ENCODE data around the gene CYP27C1.
"Not testable (repeated sequence)": the region's sequence is repeated elsewhere in the genome, so short reads cannot be mapped to it uniquely, and the experiment has no call there.

Gene CYP27C1

DNA sequence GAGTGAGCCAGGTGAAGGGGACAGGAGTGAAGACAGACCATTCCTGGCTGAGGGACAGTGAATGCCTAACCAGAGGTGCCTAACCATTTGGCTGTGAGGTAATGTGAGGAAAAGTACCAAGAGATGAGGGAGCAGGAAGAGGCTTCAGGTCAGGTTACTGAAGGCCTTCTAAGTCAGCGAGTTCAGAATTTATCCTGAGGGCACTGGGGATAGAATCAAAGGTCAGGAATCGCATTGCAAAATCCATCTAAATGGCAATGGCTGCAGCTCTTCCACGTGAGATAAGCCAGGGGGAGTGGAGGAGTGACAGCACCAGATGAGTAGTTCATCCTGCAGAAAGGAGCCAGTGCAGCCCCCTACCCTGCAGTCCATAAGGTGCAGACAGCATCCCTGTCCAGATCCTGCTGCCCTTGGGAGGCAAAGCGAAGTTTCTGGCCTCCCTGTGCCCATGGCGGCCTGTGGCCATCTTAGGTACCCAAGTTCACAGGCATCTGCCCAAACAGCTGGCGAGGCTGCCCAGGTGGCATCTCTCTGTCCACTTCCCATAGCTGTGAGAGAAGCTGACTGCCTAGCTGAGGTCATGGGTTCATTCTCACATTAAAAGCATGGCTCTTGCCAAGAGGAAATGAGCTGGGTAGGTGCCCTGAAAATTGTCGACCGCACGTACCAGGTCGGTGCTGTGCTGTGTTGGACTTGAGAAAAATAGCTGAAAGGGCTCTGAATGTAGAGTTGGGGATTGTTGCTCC lies 49.5 kb downstream of the CYP27C1 start:
- DNase-seq, result no peak

DNA sequence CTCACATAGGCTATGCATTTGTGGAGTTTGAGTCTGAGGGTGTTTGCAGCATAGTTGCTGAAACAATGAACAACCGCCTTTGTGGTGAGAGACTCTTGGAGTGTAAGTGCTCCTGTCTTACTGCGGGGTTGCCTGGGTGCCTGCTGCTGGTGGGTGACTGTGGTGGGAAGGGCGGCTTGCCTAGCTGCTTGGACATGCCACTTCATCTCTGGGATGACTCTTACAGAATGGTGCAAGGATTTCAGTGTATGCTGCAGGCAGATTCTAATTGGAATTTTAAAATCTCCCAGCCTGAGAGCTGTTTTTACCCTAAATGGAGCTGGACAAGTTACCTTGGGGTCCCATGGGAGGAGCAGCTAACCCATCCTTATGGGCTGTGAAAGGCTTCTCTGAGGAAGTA lies 50.1 kb downstream of the CYP27C1 start:
- DNase-seq, result no peak

DNA sequence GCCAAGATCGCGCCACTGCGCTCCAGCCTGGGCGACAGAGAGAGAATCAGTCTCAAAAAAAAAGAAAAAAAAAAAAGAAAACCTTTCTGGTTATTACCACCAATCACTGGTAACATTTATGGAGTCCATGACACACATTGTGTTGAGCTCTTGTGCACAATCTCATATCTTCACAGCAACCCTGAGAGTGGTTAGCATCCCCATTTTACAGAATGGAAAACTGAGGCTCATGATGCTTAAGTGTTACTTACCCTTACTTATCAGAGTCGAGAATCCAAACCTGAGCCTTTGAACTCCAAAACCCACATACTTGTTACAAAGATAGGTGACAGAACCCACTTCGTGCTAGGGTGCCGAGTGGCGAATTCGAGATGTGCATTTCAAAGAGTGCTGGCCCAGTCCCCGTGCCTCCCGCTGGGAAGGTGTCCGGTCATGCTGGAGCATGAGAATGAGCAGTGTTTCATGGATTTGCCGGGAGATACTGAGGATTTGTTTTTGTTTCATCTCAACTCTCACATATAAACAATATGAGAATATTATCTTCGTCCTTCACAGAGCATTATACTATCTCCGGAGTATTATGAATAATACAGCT lies 50.9 kb downstream of the CYP27C1 start:
- DNase-seq, result no peak

DNA sequence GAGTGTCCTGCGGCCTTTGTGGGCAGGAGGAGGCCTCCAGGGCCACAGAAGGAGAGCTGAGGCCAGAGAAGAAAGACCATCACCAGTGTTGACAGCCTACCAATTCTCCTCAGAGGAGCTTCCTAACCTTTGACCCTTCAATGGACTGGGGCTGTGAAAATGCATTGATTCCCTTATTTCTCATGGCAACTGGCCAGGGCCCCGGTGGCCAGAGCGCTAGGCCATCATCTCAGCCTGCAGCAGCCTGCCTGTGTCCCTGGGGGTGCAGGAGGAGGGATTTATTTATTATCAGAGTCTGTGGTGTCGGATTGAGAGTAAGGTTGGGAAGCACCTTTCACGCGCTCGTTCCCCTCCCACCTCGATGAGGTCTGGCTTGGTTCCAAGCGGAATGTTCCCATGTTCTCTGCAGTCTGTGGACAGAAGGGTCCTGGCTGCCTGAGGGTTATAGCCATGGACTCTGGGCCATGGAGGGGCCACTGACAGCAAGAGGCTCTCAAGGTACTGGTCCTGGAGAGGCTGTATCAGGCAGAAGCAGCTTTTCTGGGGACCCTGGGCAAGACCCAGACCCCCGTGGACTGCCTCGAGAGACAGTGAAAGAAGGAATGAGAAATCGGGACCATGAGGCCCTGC lies 53.8 kb downstream of the CYP27C1 start:
- no peak for DNase-seq

DNA sequence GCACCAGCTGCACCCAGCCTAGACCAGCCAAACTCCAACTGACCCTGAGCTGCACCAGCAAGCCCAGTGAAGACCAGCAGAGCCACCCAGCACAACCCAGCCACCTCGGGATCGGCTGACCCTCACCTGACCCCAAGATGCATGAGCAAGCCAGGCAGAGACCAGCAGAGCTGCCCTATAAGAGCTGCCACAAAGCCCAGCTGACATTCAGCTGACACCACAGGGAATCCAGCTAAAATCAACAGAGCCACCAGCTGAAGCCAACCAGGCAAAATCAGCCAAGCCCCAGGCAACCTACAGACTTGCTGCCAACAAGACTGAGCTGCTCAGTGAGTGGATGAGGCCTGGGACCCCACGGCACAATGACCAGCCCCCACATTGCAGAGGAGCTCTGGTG lies 54.6 kb downstream of the CYP27C1 start:
- no peak for DNase-seq

DNA sequence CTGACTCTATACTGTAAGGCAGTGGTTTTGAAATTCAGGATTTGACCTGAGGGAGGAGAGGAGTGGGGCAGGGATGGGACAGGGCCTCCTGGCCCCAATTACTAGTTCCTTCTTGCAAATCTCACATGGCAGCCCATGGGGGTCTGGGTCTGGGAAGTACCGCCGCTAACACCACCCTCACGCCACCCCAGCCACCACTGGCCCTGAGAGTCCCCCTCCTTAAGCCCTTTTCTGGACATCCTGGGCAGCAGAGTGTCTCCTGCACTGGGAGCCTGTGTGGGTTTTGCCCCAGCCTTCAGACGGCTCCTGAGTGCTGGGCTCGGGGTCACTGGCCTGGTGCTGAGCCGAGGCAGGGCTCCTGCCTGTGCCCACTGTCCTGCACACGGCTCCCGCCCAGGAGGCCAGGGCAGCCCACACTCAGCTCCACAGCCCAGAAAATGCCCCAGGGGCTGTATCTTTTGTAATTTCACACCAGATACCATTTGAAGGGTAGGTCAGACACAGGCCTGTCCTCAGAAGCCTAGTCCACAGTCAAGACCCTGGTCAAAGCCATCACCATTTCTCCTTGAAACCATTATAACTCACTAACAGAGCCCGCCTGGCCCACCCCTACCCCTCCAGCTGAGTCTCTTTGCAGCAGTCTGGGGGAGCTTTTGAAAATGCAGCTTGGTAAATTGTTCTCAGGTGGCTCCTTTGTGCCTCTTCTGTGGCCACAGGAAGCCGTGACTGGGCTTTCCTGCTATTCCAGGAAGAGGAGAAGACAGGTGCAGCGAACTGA lies 55.1 kb downstream of the CYP27C1 start:
- DNase-seq, result no peak

DNA sequence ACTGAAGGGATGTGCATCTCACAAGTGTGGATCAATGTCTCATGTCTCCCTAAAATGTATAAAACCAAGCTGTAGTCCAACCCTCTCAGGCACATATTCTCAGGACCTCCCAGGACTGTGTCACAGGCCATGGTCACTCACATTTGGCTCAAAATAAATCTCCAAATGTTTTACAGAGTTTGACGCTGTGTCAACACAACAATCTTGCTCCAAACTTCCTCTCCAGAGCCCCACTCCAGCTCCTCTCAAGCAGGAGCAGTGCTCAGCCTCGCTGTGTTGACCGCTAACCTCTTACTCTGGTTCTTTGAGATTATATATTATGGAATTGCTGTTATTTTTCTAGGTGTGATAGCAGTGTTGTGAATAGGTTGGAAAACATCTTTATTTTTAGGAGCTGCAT lies 56.2 kb downstream of the CYP27C1 start:
- DNase-seq, result no peak

DNA sequence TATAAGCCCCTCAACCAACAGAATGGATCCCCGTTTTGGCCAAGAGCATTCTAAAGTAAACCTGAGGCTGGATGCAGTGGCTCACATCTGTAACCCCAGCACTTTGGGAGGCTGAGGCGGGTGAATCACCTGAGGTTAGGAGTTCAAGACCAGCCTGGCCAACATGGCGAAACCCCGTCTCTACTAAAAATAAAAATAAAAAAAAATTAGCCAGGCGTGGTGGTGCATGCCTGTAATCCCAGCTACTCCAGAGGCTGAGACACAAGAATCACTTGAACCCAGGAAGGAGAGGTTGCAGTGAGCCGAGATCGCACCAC lies 57.1 kb downstream of the CYP27C1 start:
- DNase-seq, result not testable (repeated sequence)

DNA sequence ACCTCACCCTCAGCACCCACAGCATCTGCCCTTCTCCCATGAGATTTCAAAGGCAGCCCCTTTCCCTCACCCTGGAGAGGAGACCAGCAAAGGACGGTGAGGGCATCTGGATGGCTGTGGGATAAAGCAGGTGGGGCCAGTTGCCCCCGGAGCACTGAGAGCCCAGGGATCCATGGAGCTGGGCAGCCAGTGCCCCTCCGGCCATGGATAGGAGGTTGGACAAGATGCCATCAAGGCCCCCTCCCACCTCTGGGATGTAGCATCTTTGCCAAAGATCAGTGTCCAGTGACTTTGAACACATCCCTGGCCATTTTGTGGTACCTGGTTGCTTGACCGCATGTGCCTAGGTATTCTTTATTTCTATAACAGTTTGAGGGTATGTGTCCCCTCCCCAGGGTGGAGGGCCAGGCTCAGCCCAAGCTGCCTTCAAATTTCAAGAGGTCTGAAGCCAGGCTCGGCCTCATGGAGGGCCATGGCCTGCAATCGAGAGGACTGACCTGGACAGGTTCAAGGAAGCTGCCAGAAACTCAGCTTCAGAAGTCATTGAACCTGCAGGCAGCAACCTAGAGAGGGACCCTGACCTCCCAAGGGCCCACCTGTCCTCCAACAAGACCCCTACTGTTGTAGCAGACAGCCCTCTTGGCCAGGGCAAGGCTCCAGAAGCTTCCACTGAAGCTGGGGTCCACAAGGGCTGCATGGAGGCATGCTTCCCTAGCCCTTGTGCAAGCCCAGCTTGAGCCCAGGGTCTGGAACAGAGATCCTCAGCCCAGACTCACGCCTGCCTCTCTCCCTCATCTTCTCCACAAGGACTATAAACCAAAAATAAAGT lies 57.6 kb downstream of the CYP27C1 start:
- DNase-seq, result no peak

DNA sequence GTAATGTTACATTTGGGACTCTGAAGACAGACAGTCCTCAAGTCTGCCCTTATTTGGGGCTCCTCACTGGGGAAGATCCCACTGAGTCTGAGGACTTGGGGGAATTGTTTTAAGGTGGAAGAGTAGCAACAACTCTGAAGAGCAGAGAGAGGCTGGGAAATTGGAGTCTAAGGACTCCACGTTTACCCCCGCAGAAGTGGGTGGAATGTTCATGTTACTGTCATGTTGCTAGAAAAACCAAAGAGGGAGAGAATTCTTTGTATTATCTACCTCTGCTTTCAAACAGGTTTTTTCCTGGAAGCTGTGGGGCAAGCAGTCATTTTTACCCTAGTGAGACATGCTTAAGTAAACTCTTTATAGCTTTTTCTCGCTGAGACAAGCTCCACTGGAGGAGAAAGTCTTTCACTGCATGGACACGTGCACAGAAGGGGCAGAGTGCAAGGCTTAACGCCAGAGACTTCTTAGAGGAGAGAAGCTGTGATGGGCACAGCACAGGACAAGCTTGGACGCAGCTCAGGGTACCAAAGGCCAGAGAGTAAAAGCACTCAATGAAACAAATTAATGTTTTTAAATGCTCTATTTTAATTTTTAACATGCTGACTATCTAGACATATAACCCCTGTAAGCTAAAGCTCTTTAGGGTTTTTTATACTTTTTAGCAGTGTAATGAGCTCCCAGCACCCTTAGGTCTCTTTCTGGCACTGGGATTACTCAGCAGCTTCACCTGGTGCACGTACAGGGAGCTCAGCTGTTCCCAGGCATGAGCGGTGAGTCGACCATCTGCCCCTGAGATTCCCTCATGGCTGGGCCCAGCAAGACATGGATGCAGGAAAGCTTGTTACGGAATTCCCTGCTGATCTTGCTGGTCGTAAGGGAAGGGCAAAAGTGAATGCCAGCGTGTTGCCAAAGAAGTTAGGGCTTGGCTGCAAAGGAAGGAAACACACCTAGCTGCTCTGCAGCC lies 58.6 kb downstream of the CYP27C1 start:
- DNase-seq, result no peak

DNA sequence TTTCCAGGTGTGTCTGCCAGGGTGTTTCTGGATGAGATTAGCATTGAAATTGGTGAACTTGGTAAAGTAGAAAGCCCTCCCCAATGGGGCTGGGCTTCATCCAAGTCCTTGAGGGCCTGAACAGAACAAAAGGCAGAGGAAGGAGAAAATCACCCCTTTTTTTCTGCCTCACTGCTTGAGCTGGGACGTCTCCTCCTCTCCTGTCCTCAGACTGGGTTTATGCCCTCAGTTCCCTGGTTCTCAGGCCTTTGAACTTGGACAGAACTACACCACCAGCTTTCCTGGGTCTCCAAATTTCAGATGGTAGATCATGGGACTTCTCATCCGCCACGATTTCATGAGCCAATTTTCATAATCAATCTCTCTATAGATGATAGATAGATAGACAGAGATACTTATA lies 59.4 kb downstream of the CYP27C1 start:
- DNase-seq, result no peak

DNA sequence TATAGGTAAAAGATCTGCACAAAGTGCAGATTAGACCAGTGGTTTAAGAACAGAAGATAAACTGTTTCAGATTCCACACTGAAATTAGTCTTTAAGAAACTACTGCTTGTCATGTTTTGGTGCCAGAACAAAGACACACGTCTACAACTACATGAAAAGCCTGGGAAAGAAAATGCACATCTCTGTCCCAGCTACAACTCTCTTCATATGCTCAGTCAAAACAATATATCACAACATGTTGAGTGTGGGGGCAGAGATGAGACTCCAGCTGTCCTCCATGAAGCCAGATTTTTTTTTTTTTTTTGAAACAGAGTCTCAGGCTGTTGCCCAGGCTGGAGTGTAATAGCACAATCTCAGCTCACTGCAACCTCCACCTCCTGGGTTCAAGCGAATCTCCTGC lies 60.6 kb downstream of the CYP27C1 start:
- DNase-seq, result no peak

DNA sequence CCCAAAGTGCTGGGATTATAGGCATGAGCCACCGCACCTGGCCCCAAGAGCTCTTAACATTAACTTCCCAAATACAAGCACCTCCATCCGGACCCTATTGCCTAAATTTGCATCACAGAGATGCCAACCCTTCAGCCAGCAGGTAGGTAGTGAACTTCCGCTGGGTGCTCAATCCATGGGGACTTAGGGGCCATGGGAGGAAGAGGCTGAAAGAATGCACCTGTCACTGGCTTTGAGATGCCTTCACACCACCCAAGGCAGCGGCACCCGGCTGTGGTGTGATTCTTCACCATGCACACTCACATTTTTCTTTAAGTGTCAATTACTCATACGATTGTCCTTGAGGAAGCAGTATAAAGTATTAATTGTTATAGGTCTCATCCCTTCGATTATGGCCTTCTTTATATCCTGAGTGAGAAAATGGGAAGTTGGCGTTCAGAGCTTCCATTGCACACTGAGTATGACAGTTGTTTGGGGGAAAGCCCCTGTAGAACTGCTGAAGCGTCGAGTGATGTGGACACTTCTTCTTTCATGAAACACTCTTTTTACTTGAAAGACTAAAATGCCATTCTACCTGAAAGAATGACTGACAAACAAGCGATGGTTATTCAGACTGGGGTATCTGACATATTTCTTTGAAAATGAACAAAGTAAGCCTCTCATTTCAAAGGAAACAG lies 61.3 kb downstream of the CYP27C1 start:
- DNase-seq, result no peak

DNA sequence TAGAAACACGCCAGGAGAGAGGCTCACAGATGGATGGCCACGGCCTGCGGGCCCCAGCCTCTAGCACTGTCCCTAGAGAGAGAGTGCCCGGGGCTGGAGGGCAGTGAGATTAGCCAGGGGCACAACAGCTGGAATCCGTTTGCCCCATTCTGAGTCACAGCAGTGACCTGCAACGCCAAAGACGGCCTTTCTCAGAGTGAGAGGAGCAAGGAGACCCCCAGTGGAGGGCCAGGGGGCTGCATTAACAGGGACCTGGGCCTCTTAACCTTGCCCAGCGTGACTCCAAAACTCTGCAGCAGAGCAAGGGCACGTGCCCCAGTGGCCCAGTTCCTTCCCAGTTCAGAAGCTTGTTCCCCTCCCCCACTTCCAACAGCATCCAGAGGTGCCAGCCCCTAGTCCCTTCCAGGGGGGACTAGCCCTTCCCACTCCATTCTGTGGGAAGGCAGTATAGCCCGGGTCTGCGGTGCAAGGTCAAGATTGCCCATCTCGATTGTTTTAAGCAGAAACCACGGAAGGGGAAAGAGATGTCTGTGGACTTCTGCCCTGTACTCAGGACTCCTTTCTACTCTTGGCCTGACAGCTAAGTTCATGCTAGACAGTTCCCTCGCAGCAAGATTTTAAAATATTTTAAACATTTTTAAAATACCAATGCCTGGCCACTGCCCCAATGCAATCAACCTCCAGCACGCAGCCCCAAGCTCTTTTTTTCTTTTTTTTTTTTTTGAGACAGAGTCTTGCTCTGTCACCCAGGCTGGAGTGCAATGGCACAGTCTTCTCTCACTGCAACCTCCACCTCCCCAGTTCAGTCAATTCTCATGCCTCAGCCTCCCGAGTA lies 62.2 kb downstream of the CYP27C1 start:
- no peak for DNase-seq

DNA sequence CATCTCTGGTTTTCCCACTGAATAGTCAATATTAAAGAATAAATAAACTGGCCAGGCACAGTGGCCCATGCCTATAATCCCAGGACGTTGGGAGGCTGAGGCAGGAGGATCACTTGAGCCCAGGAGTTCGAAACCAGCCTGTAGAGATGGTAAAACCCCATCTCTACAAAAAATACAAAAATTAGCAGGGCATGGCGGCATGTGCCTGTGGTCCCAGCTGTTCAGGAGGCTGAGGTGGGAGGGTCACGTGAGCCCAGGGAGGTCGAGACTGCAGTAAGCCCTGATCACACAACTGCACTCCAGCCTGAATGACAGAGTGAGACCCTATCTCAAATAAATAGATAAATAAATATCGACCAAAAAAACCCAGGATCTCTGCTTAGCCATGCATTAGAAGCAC lies 63.0 kb downstream of the CYP27C1 start:
- no peak for DNase-seq

DNA sequence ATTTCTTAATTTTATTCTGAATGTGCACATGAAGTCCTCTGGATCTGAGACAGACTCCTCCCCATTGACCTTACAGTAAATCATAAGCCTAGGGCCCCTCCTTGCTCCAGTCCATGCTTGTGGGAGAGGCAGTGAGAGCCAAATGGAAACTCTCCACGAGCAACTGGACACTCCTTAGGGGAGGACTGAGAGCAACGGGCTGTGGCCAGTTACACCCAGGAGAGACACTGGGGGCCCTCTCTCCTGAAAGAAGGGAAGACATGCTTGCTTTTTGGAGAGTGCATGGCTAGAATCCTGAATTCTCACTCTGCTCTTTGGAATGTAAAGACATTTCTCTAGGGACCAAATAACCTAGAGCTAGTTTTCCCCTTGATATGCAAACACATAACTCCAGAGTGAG lies 64.2 kb downstream of the CYP27C1 start:
- no peak for DNase-seq

DNA sequence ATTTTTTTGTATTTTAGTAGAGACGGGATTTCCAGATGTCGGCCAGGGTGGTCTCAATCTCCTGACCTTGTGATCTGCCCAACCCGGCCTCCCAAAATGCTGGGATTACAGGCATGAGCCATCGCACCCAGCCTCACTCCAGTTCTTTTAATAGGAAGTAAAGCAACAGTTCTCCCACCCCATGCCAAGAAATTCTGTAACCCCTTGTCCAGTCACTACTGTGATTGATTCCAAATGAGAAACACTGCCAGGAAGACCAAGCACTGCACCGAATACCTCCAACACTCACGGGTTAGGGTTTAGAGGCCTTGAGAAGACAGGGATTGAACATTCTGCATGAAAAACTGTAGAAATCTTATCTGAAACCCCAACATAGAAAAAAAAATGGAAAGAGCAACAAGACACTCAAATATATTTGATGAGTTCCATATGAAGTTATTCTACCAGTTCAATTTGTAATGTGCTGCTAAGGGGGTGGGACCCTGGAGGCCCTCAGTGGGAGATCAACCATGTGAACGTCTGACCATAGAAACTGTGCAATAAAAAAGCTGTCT lies 65.0 kb downstream of the CYP27C1 start:
- DNase-seq, result no peak

DNA sequence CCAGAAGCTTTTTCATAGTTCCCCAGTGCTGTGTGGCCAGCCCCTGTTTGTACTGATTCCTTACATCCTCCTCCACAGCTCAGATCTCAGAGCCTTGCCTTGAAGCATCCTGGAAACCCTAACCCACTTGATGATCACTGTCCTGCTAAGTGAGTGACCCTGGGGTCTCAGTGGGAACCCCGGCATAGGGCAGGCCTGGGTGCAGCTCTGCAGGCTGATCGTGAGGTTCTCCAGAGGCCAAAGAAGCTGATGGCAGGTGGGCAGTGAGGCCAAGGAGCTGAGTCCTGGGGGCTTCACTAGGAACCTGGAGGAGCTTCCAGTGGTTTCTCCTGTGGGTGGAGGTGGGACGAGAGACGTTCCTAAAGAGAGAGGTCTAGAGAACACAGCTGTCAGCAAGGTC lies 65.7 kb downstream of the CYP27C1 start:
- DNase-seq, result no peak

DNA sequence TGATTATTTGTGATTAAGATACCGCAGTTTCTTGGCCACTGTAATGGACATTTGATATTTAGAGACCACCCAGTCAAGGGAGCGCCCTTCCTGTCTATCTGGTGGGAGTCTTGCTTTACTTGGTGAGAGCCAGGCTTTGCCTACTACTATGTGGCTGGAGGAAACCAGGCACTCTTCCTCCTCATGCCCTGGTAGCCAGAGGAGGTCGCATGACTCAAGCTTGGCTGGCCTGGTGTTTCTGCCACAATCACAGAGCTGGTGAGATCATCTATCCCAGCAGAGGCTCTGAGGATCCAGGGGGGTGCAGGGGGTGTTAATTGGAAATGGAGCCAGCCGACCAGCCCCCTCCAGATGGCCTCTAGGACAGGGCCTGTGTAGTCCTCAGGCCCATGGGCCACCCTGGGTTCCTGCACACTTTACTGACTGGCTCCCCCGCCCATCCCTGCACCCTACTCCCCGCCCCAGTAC lies 66.4 kb downstream of the CYP27C1 start:
- no peak for DNase-seq

DNA sequence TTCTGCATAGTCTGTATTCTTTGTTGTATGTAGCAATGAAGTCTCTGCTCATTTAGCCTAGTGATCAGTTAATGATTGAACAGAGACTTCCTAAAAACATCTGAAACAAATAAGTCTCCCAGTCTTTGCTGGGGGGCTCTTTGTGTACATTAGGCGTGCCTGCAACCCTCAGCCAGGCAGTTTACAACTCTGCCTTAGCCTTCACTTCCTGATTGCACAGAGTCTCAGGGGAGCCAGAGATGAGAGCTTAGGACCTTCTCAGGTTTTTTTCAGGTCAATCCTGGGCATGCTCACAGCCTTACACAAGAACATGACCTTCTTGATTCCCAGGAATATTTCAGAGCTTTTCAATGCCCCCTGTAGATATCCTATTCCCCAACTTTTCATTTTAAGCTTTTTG lies 69.1 kb downstream of the CYP27C1 start:
- no peak for DNase-seq
